H7 (cell line): Measurements from ENCODE around the gene EGLN3. TPM values are rescaled to one million over a fixed set of nuclear protein-coding genes. Genes with fewer than 3 reads are reported as not detected.
"Not testable (repeated sequence)": the region's sequence is repeated elsewhere in the genome, so short reads cannot be mapped to it uniquely, and the experiment has no call there.

ENCODE experiments used
- DNase-seq: peaks from one replicate; pipeline ENCODE4 v3.0.0; 2012
- H3K27me3 ChIP-seq: 2 replicates; pipeline ENCODE4 v1.6.0; 2011; ENCODE audit warnings: mild to moderate bottlenecking, low read length; ENCODE audit not compliant: control insufficient read depth, insufficient read depth
- H3K36me3 ChIP-seq: replicated peaks from 2 replicates; pipeline ENCODE4 v1.5.1; 2011; ENCODE audit warnings: low read length; ENCODE audit not compliant: control insufficient read depth, insufficient read depth
- H3K4me3 ChIP-seq: 2 replicates; pipeline ENCODE4 v1.5.1; 2011; ENCODE audit warnings: low read depth, mild to moderate bottlenecking, control low read depth, low read length, moderate library complexity; ENCODE audit not compliant: insufficient read depth
- total RNA-seq: library from RNA; depleted of rRNA; stranded (reverse); fragments of >200 nt; shearing (Covaris generic); gene quantifications from 2 replicates; pipeline ENCODE4 v1.2.3, GENCODE V29; 2014

EGLN3 gene
- total RNA-seq, 1 experiment from 2014 or later: 12.3 TPM

DNA sequence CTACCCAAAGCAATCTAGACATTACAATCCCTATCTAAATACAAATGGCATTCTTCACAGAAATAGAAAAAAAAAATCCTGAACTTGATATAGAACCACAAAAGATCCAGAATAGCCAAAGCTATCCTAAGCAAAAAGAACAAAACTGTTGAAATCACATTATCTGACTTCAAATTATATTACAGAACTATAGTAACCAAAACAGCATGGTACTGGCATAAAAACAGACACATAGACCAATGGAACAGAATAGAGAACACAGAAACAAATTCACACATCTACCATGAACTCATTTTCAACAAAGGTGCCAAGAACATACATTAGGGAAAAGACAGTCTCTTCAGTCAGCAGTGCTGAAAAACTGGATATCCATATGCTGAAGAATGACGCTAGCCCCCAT, 19.0 kb upstream of the EGLN3 start:
- H3K27me3 ChIP-seq, H3K4me3 ChIP-seq, DNase-seq, H3K36me3 ChIP-seq: not testable (repeated sequence)

DNA sequence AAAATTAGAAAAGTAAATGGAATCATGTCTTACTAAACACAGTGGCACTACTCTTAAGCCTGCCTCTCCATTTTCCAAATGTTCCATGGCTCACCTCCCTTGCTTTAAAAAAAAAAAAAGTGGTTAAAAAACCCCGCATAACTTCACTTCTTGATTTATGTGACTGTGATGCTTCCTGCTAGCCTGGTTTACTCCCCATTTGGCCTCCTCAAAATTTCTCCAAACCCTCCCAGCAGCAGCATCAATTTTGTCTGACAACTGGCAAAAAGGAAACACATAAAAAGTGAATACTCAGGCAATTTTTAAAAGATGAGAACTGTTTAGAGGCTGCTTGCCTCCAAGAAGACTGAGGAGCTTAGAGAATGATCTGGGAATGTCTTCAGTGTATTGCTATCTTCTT, 17.8 kb upstream of the EGLN3 start:
- Histone ChIP-seq H3K4me3 (no peak overlapping the region), H3K36me3 (no peaks in the 10 kb centered on the region), H3K27me3 (no peaks in the 10 kb centered on the region)
- DNase-seq: no peak

DNA sequence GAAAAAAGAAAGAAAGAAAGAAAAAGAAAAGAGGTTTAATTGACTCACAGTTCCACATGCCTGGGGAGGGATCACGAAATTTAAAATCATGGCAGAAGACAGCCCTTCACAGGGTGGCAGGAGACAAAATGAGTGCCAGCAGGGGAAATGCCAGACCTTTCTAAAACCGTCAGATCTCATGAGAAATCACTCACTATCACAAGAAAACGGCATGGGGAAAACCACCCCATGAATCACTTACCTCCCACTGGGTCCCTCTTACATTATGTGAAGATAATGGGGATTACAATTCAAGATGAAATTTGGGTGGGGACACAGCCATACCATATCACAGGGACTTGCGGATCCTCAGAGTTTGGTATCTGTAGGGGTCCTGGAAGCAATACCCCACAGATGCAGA, 16.3 kb upstream of the EGLN3 start:
- H3K27me3 ChIP-seq: no peaks in the 10 kb centered on the region
- H3K36me3 ChIP-seq: no peaks in the 10 kb centered on the region
- no peak overlapping the region for H3K4me3 ChIP-seq
- no peak for DNase-seq

DNA sequence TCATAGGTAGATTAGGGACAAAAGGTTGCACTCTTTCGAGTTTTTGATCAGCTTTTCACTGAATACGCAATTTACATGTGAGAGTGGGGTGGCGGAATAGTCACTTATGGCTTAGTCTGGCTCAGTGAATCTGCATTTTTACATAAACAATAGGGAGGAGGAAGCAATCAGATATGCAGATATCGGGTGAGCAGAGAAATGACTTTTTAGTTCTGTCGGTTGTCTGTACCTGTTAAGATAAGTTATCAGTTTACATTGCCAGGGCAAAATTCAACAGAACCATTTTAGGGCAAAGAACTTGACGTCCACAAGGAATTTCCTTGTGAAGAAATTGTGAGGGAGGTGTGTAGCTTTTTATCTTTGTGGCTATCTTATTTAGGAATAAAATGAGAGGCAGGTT, 15.4 kb upstream of the EGLN3 start:
- no peaks in the 10 kb centered on the region for H3K27me3 ChIP-seq
- H3K4me3 ChIP-seq: no peak overlapping the region
- H3K36me3 ChIP-seq: no peaks in the 10 kb centered on the region
- no peak for DNase-seq

DNA sequence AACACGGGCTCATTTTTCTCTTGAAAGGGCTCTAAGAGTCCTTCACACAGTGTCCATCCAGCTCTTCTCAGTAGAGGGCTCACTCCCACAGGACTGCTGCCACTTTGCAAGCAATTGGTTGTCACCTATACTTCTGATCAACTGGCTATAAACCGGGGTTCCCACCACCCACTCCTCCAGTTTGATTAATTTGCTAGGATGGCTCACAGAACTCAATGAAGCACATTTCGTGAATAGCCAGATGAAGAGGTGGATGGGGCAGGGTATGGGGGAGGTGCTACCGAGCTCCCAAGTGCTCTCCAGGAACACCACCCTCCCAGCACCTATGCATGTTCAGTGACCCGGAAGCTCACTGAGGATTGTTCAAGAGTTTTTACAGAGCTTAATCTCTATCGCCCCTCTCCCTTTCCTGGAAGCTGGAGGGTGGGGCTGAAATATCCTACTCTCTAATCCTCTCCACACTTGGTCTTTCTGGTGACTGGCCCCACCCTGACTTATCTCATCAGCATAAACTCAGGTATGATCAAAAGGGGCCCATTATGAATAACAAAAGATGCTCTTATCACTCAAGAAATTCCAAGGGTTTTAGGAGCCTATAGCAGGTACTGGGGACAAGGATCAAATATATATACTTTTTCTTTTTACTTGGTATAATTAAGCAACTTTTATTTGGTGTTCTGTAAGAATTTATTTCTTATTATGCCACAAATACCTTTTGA, 13.9 kb upstream of the EGLN3 start:
- no peak overlapping the region for H3K4me3 ChIP-seq
- DNase-seq: no peak
- no peaks in the 10 kb centered on the region for H3K36me3 ChIP-seq
- no peaks in the 10 kb centered on the region for H3K27me3 ChIP-seq

DNA sequence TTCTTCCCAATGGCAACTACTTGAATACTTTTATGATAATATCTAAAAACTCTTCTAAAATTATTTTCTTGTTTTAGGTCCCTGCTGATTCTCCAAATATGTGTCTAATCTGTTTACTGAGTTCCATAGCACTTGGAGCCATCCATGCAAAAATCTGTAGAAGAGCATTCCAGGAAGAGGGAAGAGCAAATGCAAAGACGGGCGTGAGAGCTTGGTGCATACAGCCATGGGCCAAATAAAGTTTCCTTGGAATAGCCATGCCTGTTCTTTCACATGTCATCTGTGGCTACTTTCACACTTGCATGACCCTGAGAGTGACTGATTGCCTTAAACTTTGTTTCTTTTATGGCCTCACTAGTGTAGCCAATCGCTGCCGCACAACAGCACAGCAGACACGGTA, 13.0 kb upstream of the EGLN3 start:
- Histone ChIP-seq H3K27me3 (no peaks in the 10 kb centered on the region), H3K36me3 (no peaks in the 10 kb centered on the region), H3K4me3 (no peak overlapping the region)
- DNase-seq: no peak

DNA sequence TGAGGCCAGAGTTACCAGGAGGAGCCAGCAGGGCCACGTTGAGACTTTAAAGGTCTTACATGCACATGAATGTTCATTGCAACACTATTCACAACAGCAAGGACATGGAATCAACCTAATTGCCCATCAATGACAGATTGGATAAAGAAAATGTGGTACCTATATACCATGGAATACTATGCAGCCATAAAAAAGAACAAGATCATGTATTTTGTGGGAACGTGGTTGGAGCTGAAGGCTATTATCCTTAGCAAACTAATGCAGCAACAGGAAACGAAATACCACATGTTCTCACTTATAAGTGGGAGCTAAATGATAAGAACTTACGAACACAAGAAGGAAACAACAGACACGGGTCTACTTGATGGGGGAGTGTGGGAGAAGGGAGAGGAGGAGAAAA, 11.6 kb upstream of the EGLN3 start:
- DNase-seq, H3K36me3 ChIP-seq, H3K4me3 ChIP-seq, H3K27me3 ChIP-seq: not testable (repeated sequence)

DNA sequence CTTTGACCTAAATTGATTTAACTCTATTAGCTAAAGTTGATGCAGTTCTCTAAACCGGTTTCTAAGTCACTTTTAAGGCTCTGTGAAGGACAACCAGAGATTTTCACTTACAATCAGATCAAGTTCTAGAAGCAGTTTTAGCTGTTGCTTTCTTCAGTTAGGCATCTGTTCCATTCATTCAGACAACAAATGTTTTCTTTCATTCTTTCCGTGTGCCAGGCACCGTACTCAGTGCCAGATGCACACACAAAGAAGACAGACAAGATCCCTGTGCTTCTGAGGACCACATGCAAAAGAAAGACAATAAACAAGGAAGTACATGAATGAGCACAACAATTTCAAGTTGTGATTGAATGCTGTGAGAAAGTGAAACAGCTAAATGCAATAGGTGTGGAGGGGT, 11.1 kb upstream of the EGLN3 start:
- Histone ChIP-seq H3K4me3 (no peak overlapping the region), H3K27me3 (no peaks in the 10 kb centered on the region), H3K36me3 (no peaks in the 10 kb centered on the region)
- DNase-seq: no peak

DNA sequence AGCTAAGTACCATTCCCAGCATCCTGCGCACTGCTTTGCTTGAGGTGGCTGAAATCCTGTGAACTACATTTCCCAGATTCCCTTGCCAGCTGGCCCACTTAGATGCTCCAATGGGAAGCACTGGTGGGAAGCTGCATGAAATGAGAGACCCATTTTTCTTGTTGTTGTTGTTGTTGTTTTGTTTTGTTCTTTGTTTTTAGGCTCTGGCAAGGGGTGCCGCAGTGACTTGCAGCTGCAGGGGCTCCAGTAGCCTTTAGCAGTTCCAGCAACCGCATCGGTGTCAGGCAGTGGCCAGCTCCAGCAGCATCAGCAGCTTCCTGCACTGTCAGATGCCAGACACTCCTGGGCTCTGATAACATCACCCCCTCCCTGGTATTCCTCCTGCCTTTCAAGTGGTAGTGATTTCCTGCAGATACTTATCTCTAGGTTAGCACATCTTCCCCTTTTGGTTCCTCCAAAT, 8.8 kb upstream of the EGLN3 start:
- H3K4me3 ChIP-seq: no peak overlapping the region
- H3K36me3 ChIP-seq: no peaks in the 10 kb centered on the region
- no peaks in the 10 kb centered on the region for H3K27me3 ChIP-seq
- peak; percentile 63 for DNase-seq

DNA sequence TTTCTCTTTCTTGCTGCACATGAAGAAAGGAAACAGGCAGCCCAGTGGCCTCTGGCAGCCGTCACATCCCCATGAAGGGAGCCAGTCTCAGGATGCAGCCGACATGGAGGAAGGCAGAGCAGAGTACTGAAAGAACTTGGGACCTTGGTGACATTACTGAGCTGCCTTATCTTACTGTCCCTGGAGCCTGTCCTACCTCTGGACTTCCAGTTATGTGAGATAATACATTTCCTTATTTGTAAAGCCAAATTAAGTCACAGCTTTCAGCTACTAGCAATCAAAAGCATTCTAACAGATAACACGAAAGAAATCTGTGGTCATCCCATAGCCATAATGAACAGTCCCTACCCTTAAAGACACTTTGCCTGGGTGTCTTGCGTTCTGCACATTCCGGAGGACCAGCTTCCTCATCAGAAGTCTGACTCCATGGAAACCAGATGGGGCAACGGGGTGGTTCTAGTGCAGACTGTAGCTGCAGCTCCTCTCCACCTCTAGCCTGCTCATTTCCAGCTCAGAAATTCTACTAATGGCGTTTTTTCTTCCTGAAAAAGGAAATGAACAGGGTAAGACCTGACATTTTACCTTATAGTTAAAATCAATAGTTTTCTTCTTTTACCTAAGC, 7.8 kb upstream of the EGLN3 start:
- Histone ChIP-seq H3K4me3 (no peak overlapping the region), H3K36me3 (no peaks in the 10 kb centered on the region), H3K27me3 (no peaks in the 10 kb centered on the region)
- no peak for DNase-seq

DNA sequence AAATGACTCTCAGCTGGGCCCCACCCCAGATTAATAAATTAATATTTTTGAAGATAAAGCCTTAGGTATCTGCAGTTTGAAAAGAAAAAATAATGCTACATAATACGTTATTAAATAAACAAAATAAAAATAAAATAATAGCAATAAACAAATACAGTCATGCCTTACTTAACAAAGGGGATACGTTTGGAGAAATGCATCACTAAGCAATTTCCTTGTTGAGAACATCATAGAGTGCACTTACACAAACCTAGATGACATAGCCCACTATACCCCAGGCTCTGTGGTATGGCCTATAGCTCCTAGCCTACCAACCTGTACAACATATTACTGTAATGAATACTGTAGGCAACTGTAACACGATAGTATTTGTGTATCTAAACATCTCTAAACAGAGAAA, 7.1 kb upstream of the EGLN3 start:
- no peaks in the 10 kb centered on the region for H3K36me3 ChIP-seq
- H3K27me3 ChIP-seq: no peaks in the 10 kb centered on the region
- no peak overlapping the region for H3K4me3 ChIP-seq
- no peak for DNase-seq

DNA sequence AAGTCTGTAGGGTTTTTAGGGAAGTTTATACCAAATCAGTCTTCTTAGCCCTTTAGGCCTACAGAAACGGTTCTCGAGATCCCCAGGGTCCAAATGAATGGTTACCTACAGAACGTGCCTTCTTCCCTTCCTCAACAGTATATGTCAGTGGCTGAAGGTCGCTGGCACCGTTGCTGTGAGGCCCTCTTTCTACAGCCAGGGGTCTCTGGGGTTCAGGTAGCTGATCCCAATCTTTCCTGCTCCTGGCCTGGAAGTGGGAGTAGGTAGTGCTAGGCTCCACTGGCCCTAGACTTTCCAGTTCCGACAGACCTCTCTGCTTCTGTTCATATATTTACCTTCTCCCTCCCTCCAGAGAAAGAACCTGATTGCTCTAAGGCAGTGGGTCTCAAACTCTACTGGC, 6.4 kb upstream of the EGLN3 start:
- Histone ChIP-seq H3K36me3 (no peaks in the 10 kb centered on the region), H3K27me3 (no peaks in the 10 kb centered on the region), H3K4me3 (no peak overlapping the region)
- DNase-seq: no peak

DNA sequence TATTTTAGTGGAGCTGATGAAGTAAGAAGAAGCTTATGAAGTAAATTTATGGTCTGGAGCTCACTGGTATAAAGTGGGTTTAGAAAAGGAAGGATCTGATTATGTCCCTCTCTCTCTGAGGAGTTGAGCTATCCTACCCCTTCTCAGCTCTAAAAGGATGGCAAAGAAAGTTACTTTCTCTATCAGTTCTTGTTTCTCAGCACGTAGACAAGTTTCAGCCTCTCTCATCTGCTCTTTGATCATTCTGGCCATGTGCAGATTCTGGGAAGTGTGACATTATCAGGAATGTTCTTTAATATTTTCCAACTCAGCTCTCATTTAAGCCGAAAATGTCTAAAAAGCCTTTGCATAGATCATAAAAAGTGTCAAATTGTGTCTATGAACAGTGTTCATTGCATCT, 5.8 kb upstream of the EGLN3 start:
- no peak for DNase-seq
- H3K36me3 ChIP-seq: no peaks in the 10 kb centered on the region
- no peaks in the 10 kb centered on the region for H3K27me3 ChIP-seq
- no peak overlapping the region for H3K4me3 ChIP-seq

DNA sequence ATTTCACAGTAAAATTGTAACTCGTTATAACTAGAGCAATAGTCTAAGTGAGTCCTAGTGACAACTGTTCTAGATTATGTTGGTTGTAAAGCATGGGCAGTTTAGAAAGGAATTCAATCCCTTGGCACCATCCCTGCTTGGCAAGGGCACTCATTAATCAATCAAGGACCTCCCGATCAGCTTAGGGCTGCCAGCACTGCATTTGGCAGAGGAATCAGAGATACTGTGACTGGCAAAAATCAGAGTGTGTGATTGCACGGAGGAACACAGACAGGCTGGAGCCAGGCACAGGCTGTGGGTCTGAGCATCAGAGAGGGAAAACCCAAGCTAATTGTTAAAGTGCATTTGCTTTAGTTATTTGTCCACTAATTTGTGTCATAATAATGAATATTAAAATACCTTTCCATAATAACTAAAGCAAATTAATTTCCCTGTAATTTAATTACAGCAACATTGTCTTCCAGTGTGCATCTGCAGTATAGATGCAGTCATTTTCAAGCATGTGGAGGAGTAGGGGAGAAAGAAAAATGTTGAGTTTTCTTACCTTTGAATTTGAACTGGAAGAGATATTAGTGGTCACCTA, 3.2 kb upstream of the EGLN3 start:
- Histone ChIP-seq H3K27me3 (peaks cover 12% of the 10 kb centered on the region), H3K4me3 (no peak overlapping the region), H3K36me3 (no peaks in the 10 kb centered on the region)
- no peak for DNase-seq

DNA sequence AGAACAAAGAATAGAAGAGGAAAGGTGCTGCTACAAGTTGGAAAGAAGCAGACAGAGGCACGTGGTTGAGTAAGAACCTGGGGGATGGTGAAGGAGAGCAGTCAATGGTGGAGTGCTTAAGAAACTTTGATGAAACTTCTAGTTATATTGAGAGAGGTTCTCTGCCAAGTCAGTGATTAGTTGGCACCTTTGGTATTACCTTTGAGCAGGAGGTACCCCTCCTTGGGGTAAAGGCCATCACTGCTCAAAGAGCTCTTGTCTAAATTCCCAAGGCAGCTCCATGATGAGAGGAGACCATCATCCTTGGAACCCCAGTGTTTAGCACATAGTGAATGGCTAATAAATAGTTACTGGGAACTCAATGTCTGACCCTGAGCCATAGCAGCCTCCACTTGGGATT, 1.7 kb upstream of the EGLN3 start:
- H3K4me3 ChIP-seq: no peak overlapping the region
- H3K27me3 ChIP-seq: peaks cover 12% of the 10 kb centered on the region
- no peak for DNase-seq
- no peaks in the 10 kb centered on the region for H3K36me3 ChIP-seq
